Measurements from ENCODE around the gene PIKFYVE. TPM values are rescaled to one million over a fixed set of nuclear protein-coding genes. Genes with fewer than 3 reads are reported as not detected.

PIKFYVE gene
- polyA plus RNA-seq, 1 donor (not counting 4 experiments of a cell fraction or from before 2014, with no cell fraction given): 18.4 TPM

DNA sequence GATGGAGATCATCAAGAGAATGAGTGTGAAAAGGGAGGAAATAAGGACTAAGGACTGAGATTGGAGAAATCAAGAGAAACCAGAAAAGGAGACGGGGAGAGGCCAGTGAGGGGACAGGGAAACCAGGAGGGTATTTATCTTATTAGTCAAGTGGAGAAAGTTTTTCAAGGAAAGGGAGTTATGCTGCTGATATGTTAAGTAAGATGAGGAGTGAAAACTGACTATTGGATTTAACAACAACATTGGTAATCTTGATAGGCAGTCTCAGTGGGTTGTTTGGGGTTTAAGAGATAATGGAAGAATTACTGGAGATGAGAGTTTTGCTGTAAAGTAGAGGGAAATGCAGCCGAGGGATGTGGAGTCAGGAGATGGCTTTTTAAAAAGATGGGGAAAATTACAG, 30.6 kb downstream of the PIKFYVE start:
- no peak overlapping the region for H3K4me3 ChIP-seq (ENCODE audit: control insufficient read depth in 2 of 3, extremely low read depth in 1 of 3, insufficient read depth in 2 of 3, low read depth in 1 of 3, low read length in 3 of 3)
- peaks cover 4 to 16% of the 10 kb centered on the region in 2 experiments for H3K36me3 ChIP-seq (ENCODE audit: control insufficient read depth in 2 of 2, extremely low read depth in 1 of 2, insufficient read depth in 2 of 2, low read length in 2 of 2)
- DNase-seq (ENCODE audit: low read depth, low spot score) (no peak), FAIRE-seq (no peak)
- dilution Hi-C loops (cut with MboI; ENCODE audit: extremely low pct_ligation_motif_present, low sequenced_read_pairs): no loop called here
- no peaks in the 10 kb centered on the region for H3K9me1 ChIP-seq (ENCODE audit: control insufficient read depth, extremely low read depth, insufficient read depth, low read length)
- no peak overlapping the region for H2AFZ ChIP-seq (ENCODE audit: control insufficient read depth, low read length)
- TF ChIP-seq, protein P1, sequence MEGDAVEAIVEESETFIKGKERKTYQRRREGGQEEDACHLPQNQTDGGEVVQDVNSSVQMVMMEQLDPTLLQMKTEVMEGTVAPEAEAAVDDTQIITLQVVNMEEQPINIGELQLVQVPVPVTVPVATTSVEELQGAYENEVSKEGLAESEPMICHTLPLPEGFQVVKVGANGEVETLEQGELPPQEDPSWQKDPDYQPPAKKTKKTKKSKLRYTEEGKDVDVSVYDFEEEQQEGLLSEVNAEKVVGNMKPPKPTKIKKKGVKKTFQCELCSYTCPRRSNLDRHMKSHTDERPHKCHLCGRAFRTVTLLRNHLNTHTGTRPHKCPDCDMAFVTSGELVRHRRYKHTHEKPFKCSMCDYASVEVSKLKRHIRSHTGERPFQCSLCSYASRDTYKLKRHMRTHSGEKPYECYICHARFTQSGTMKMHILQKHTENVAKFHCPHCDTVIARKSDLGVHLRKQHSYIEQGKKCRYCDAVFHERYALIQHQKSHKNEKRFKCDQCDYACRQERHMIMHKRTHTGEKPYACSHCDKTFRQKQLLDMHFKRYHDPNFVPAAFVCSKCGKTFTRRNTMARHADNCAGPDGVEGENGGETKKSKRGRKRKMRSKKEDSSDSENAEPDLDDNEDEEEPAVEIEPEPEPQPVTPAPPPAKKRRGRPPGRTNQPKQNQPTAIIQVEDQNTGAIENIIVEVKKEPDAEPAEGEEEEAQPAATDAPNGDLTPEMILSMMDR (optimal IDR thresholded peaks at IDR 0.05 in 1 of 3, IDR thresholded peaks at IDR 0.05 in 1 of 3, conservative IDR thresholded peaks at IDR 0.05 in 1 of 3; ENCODE audit: extremely low read depth in 1 of 3, insufficient read depth in 2 of 3, low read length in 3 of 3): no peak
- no peak for TF ChIP-seq EZH2 (IDR thresholded peaks at IDR 0.05; ENCODE audit: low read length)
- no peak overlapping the region for H3K27ac ChIP-seq (ENCODE audit: control insufficient read depth, insufficient read depth, low read length)
- peaks cover 16% of the 10 kb centered on the region for H3K4me1 ChIP-seq (ENCODE audit: control insufficient read depth, extremely low read depth, insufficient read depth, low read length)
- no peaks in the 10 kb centered on the region for H3K27me3 ChIP-seq (ENCODE audit: control insufficient read depth, extremely low read depth, insufficient read depth, low read length)
- H3K9me3 ChIP-seq (ENCODE audit: control insufficient read depth, low read depth, low read length): no peaks in the 10 kb centered on the region
- no peak overlapping the region for H3K9ac ChIP-seq (ENCODE audit: control insufficient read depth, extremely low read depth, insufficient read depth, low read length)
- no peaks in the 10 kb centered on the region for H4K20me1 ChIP-seq (ENCODE audit: control insufficient read depth, extremely low read depth, insufficient read depth, low read length)
- no peak overlapping the region for H3K4me2 ChIP-seq (ENCODE audit: control insufficient read depth, extremely low read depth, insufficient read depth, low read depth, low read length)
- H3K79me2 ChIP-seq (ENCODE audit: control insufficient read depth, insufficient read depth, low read length): no peaks in the 10 kb centered on the region

DNA sequence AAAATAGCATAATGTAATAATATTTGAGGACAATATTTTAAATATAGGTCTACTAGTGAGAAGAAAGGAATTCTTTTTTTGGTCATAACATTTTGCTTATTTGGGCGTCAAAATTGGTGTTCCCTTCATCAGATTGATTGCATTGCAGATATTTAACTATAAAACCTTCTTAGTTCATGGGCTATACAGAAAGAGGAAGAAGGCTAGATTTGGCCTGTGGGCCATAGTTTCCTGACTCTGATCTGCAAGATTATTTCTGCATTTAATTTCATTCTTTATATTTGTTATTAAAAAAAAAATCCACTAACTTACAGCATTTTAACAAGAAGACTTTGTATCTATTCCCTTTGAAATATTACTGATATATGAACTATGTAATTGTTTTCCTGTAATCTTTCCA, 31.9 kb downstream of the PIKFYVE start:
- peaks cover 16% of the 10 kb centered on the region for H3K4me1 ChIP-seq (ENCODE audit: control insufficient read depth, extremely low read depth, insufficient read depth, low read length)
- H3K36me3 ChIP-seq (ENCODE audit: control insufficient read depth in 2 of 2, extremely low read depth in 1 of 2, insufficient read depth in 2 of 2, low read length in 2 of 2): peaks cover 9 to 22% of the 10 kb centered on the region in 2 experiments

More for the DNA sequence above, 31.9 kb downstream of the PIKFYVE start:
- no peak overlapping the region for H3K9ac ChIP-seq (ENCODE audit: control insufficient read depth, extremely low read depth, insufficient read depth, low read length)
- TF ChIP-seq EZH2 (IDR thresholded peaks at IDR 0.05; ENCODE audit: low read length): no peak
- no peaks in the 10 kb centered on the region for H3K9me3 ChIP-seq (ENCODE audit: control insufficient read depth, low read depth, low read length)
- no peaks in the 10 kb centered on the region for H3K27me3 ChIP-seq (ENCODE audit: control insufficient read depth, extremely low read depth, insufficient read depth, low read length)
- no peaks in the 10 kb centered on the region for H3K79me2 ChIP-seq (ENCODE audit: control insufficient read depth, insufficient read depth, low read length)
- H3K27ac ChIP-seq (ENCODE audit: control insufficient read depth, insufficient read depth, low read length): no peak overlapping the region
- H3K4me2 ChIP-seq (ENCODE audit: control insufficient read depth, extremely low read depth, insufficient read depth, low read depth, low read length): no peak overlapping the region
- dilution Hi-C loops (cut with MboI; ENCODE audit: extremely low pct_ligation_motif_present, low sequenced_read_pairs): no loop called here
- H2AFZ ChIP-seq (ENCODE audit: control insufficient read depth, low read length): no peak overlapping the region
- H3K4me3 ChIP-seq (ENCODE audit: control insufficient read depth in 2 of 3, extremely low read depth in 1 of 3, insufficient read depth in 2 of 3, low read depth in 1 of 3, low read length in 3 of 3): no peak overlapping the region
- no peaks in the 10 kb centered on the region for H4K20me1 ChIP-seq (ENCODE audit: control insufficient read depth, extremely low read depth, insufficient read depth, low read length)
- H3K9me1 ChIP-seq (ENCODE audit: control insufficient read depth, extremely low read depth, insufficient read depth, low read length): no peaks in the 10 kb centered on the region
- DNase-seq (ENCODE audit: low read depth, low spot score): no peak
- no peak for FAIRE-seq
